Fibroblast of mammary gland (primary cell): ENCODE data around the gene PRMT2.

Source experiments
- DNase-seq: peaks from one replicate; pipeline ENCODE4 v3.0.0-alpha.2; 2010; ENCODE audit warnings: low read depth
- H3K4me3 ChIP-seq: 2 replicates; pipeline ENCODE4 v1.5.1; 2011; ENCODE audit warnings: low read depth, mild to moderate bottlenecking, low read length, moderate library complexity; ENCODE audit not compliant: control insufficient read depth
- CTCF ChIP-seq: conservative IDR thresholded peaks from 2 replicates; pipeline ENCODE4 v1.5.1; 2011; ENCODE audit warnings: low read depth, low read length, inconsistent platforms; ENCODE audit not compliant: control insufficient read depth, insufficient read depth

PRMT2 gene

GRCh38 chr21:46635324-46636180, at the start of gene PRMT2:
Gene PRMT2, plus strand, starts transcription at chr21:46635674. Its CDS starts 1,278 bp downstream, at chr21:46636952.
- H3K4me3 ChIP-seq: peak within 1 kb of the TSS; percentile 95
- peak; percentile 95 for DNase-seq
- no peak for TF ChIP-seq CTCF

- no peak for TF ChIP-seq CTCF
- no peak for DNase-seq
Measured at GRCh38 chr21:46594276-46594675, 41.2 kb upstream of the PRMT2 start.

GRCh38 chr21:46596201-46596600, 39.3 kb upstream of the PRMT2 start:
- no peak overlapping the region for H3K4me3 ChIP-seq
- no peak for DNase-seq
- TF ChIP-seq CTCF: no peak

More at GRCh38 chr21:46594276-46594675, 41.2 kb upstream of the PRMT2 start:
- no peak overlapping the region for H3K4me3 ChIP-seq

GRCh38 chr21:46597031-46597430, 38.4 kb upstream of the PRMT2 start:
- H3K4me3 ChIP-seq: no peak overlapping the region
- TF ChIP-seq CTCF: no peak

GRCh38 chr21:46597896-46598343, 37.6 kb upstream of the PRMT2 start:
- no peak for TF ChIP-seq CTCF
- no peak for DNase-seq
- H3K4me3 ChIP-seq: no peak overlapping the region

More at GRCh38 chr21:46597031-46597430, 38.4 kb upstream of the PRMT2 start:
- DNase-seq: no peak

- TF ChIP-seq CTCF: no peak
- peak; percentile 76 for DNase-seq
- no peak overlapping the region for H3K4me3 ChIP-seq
Measured at GRCh38 chr21:46598581-46599572, 36.6 kb upstream of the PRMT2 start.
